SH-SY5Y (cell line): ENCODE results near the gene S100A6.

ENCODE experiments used
- GATA2 ChIP-seq: IDR thresholded peaks from 2 replicates; pipeline ENCODE4 v1.6.1; 2011; ENCODE audit warnings: mild to moderate bottlenecking, low read depth, low read length
- GATA3 ChIP-seq: IDR thresholded peaks from 2 replicates; pipeline ENCODE4 v1.6.1; 2011; ENCODE audit warnings: low read depth, mild to moderate bottlenecking, low read length, moderate library complexity

- TF ChIP-seq GATA2 = no peak
- no peak for TF ChIP-seq GATA3
Observed at GRCh38 chr1:153531638-153532037, 4.2 kb downstream of the S100A6 start.
